SK-N-SH (cell line): ENCODE data around the gene SCAMP2.

Experiments
- CTCF ChIP-seq: fragments of 200-600 bp; sonication (generic); IDR thresholded peaks from 2 replicates; pipeline ENCODE4 v1.6.1; 2017; ENCODE audit warnings: antibody characterized with exemption, mild to moderate bottlenecking, moderate library complexity
- ELF1 ChIP-seq: IDR thresholded peaks from 2 replicates; pipeline ENCODE4 v1.4.0; 2012
- EP300 ChIP-seq, 2 experiments: IDR thresholded peaks; 2 replicates each; pipeline versions ENCODE4 v1.4.0 to v1.6.1; 2012; ENCODE audit warnings: borderline replicate concordance in 1 of 2, low read depth in 1 of 2, low read length in 1 of 2
- FOXM1 ChIP-seq: IDR thresholded peaks from 2 replicates; pipeline ENCODE4 v1.4.0; 2012; ENCODE audit warnings: low read depth, mild to moderate bottlenecking
- GABPA ChIP-seq: IDR thresholded peaks from 2 replicates; pipeline ENCODE4 v1.4.0; 2012; ENCODE audit warnings: low read depth, mild to moderate bottlenecking
- GATA2 ChIP-seq: sonication (generic); formaldehyde crosslinking; IDR thresholded peaks from 2 replicates; pipeline ENCODE4 v1.5.0; 2020; ENCODE audit warnings: mild to moderate bottlenecking, missing genetic modification reagents
- PBX3 ChIP-seq: IDR thresholded peaks from 2 replicates; pipeline ENCODE4; 2012
- POLR2AphosphoS5 ChIP-seq: IDR thresholded peaks from 2 replicates; pipeline ENCODE4 v1.6.1; 2012; ENCODE audit warnings: low read depth, low read length
- RFX5 ChIP-seq: IDR thresholded peaks from 2 replicates; pipeline ENCODE4 v1.6.1; 2012; ENCODE audit warnings: mild to moderate bottlenecking, improper control_type of control experiment, low read length
- TAF1 ChIP-seq: IDR thresholded peaks from 2 replicates; pipeline ENCODE4 v1.6.1; 2012; ENCODE audit warnings: low read depth, mild to moderate bottlenecking, low read length, moderate library complexity, borderline replicate concordance
- TEAD4 ChIP-seq: IDR thresholded peaks from 2 replicates; pipeline ENCODE4 v1.4.0; 2012; ENCODE audit warnings: mild to moderate bottlenecking, borderline replicate concordance; ENCODE audit not compliant: insufficient read depth
- USF1 ChIP-seq: IDR thresholded peaks from 2 replicates; pipeline ENCODE4 v1.4.0; 2012; ENCODE audit warnings: low read depth, borderline replicate concordance
- YY1 ChIP-seq: IDR thresholded peaks from 2 replicates; pipeline ENCODE4 v1.4.0; 2012; ENCODE audit warnings: low read depth, mild to moderate bottlenecking

GRCh38 chr15:74855857-74856256 lies 17.3 kb downstream of the SCAMP2 start:
- TF ChIP-seq POLR2AphosphoS5 (no peak), EP300 (IDR thresholded peaks at IDR 0.05; ENCODE audit: borderline replicate concordance in 1 of 2, low read depth in 1 of 2, low read length in 1 of 2) (no peak), CTCF (no peak), FOXM1 (no peak), YY1 (no peak), USF1 (no peak), TEAD4 (no peak), TAF1 (no peak), ELF1 (no peak), RFX5 (no peak), GABPA (no peak), GATA2 (no peak), PBX3 (no peak)
